ENCODE measurements around the gene EN2.

EN2 gene

DNA sequence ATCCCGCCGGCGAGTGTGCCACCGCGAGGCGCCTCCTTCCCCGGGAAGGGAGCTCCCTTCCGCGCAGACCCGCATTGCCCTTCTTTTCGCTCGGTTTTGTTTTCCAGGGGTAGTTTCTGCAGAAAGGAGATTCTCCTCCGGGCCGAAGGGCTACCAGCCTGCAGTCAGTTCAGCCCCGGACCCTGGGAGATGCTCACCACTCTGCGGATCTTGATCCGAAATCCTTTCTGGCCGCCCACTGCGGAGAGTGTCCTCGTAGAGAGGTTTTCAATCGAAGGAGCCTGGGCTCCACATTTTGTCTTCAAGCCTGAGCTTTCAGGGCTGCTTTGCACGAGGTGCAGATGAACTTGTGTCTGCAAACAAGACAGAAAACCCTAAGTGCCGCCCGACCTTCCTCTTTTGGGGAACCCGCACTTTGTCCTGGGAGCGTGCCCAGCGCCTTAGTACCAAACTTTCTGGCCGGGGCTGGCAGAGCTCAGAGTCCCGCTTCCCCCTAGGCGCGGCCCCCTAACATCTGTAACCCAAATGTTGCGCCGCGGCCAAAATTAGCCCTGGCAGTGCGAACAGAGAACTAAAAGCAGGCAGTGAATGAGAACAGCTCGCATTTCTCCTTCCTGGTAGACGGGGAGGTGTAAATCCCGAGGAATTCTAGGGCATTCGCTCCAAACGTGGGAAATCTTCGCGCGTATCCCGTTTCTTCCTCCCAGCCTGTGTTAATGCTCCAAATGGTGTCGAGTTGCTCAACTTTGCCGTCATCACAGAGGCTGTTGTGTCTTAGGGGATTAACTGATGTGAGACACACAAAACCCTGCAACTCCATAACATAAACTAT, 6.7 kb upstream of the EN2 start:
- H3K36me3 ChIP-seq: no peaks in the 10 kb centered on the region
- H3K4me1 ChIP-seq: no peaks in the 10 kb centered on the region; a peak in 1 of 20 replicates
- no peak overlapping the region for H3K27ac ChIP-seq
- peaks cover 97 to 100% (median 99%) of the 10 kb centered on the region in 11 experiments for H3K27me3 ChIP-seq
- H4K20me1 ChIP-seq: peaks cover 0 to 86% (median 65%) of the 10 kb centered on the region in 11 experiments; a peak in 17 of 22 replicates
- H3K4me2 ChIP-seq: 0 out of 22 replicates have a peak overlapping the region, but pooled peaks of 1 of the 11 experiments have one; percentile 2
- TF ChIP-seq Cebpa-rat (IDR thresholded peaks at IDR 0.05): no peak
- no peak overlapping the region for H3K4me3 ChIP-seq
- peaks cover 0 to 25% (median 4%) of the 10 kb centered on the region in 11 experiments; a peak in 8 of 22 replicates for H3K9me3 ChIP-seq (replicated peaks in 1 of 11)
- no peak overlapping the region for H3K9ac ChIP-seq

DNA sequence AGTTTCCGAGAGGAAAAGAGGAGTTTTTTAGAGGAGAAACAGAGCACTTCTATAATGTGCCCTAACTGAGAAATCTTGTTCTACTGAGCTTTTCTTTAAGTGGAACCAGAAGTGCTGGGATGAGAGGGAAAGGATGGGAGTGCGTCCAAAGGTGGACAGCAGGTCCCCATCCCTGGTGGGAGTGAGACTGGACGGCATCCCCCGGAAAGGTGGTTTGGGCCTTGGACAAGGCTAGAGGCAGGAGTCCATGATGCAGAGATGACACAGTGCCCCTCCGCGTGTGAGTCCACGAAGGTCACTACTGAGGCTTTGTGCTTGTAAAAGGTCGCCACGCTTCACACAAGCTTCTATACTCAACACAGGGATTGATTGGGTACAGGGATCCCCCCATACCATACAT, 6.1 kb upstream of the EN2 start:
- Histone ChIP-seq H3K27me3 (peaks cover 100% of the 10 kb centered on the region in 11 experiments), H3K27ac (no peak overlapping the region), H3K9ac (no peak overlapping the region), H3K36me3 (no peaks in the 10 kb centered on the region), H3K4me3 (no peak overlapping the region), H4K20me1 (peaks cover 0 to 92% (median 72%) of the 10 kb centered on the region in 11 experiments; a peak in 17 of 22 replicates), H3K4me2 (no peak overlapping the region), H3K4me1 (peaks cover 0 to 1% (median 0%) of the 10 kb centered on the region in 10 experiments; a peak in 1 of 20 replicates), H3K9me3 (replicated peaks in 1 of 11) (peaks cover 3 to 31% (median 9%) of the 10 kb centered on the region in 11 experiments; a peak in 21 of 22 replicates)
- TF ChIP-seq Cebpa-rat (IDR thresholded peaks at IDR 0.05): no peak

DNA sequence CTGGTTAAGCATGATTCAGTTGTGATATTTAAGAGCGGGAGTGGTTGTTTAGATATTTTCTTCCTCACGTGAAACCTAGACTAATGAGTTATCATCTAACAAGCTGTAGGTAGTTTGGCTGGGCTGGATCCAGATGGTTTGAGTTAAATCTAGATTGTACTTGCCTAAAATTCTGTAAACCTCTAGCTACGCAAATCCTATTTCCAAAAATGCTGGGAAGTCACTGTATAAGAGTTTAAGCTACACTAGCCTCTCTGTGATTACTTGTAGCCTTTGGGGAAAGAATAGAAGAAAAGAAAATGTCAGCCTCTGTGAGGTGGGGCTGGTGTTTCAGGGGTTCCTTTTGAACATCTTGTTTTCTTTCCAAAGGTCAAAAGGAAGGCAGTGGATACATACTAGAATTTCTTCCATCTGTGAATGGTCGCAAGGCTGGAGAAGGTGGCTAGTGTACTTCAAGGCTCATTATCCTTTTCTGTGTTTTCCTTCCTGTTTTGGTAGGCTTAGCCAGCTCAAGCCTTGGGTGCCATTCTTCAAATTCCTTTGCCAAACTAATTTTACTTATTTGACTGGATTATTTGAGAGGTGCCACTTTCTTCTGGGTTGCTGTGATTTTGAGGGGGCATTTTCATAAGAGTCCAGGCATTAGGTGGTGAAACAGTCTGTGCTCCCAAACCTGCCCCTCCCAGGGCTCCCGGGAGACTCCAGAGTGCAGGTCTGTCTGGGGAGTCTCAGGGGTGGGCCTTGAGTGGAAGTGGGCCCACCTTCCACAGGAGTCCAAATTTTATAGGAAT, 5.2 kb upstream of the EN2 start:
- H3K4me1 ChIP-seq: peaks cover 0 to 7% (median 0%) of the 10 kb centered on the region in 10 experiments; a peak in 1 of 20 replicates
- H4K20me1 ChIP-seq: peaks cover 0 to 94% (median 76%) of the 10 kb centered on the region in 11 experiments; a peak in 17 of 22 replicates
- H3K9me3 ChIP-seq (replicated peaks in 1 of 11): peaks cover 9 to 38% (median 17%) of the 10 kb centered on the region in 11 experiments

DNA sequence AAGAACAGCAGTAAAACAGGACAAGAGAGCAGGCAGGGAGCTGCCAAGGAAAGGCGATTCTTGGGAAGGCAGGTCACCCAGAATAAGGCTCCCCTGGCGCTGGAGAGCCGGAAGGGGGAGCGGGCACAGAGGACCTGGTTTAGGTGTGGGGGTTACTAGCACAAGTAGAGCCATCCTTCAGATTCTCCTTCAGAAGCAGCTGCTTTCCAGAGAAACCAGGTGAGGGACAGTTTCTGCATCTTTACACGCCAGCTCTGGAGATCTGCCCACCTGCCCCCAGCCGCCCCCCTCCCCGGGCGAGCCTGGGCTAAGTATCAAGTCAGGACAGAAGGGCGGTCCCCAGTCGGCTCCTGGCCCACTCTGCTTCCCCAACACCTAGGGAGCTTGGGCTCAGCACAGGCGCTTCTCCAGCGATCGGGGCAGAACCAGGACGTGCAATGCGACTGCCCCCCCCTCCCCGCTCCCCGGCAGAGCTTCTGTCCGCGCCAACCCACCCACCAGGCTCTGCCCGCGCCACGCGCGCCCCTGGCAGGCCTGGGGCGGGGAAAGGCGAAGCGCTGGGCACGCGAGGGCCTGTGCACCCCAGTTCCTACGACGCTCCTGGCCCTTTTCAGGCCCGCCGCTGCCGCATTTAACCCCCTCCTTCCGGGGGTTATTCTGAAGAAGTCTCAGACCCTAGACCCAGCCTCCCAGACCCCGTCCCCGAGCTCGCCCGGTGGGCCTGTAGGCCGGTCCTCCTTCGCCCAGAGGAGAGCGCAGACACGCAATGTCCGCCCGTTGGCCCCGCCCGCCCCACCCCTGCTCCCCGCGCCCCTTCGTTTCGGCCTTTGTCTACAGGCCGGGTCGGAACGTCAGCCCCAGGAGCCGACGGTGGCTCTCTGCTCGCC, 4.4 kb upstream of the EN2 start:
- no peak for TF ChIP-seq Cebpa-rat (IDR thresholded peaks at IDR 0.05)
- Histone ChIP-seq H4K20me1 (peaks cover 0 to 93% (median 82%) of the 10 kb centered on the region in 11 experiments; a peak in 17 of 22 replicates), H3K4me2 (no peak overlapping the region), H3K4me1 (peaks cover 0 to 7% (median 0%) of the 10 kb centered on the region in 10 experiments; a peak in 1 of 20 replicates), H3K9ac (no peak overlapping the region), H3K9me3 (replicated peaks in 1 of 11) (peaks cover 17 to 43% (median 25%) of the 10 kb centered on the region in 11 experiments), H3K4me3 (no peak overlapping the region), H3K36me3 (no peaks in the 10 kb centered on the region; a peak in 1 of 22 replicates), H3K27ac (no peak overlapping the region), H3K27me3 (peaks cover 100% of the 10 kb centered on the region in 11 experiments)

More for the DNA sequence above, 5.2 kb upstream of the EN2 start:
- H3K27ac ChIP-seq: no peak overlapping the region
- H3K4me3 ChIP-seq: no peak overlapping the region
- TF ChIP-seq Cebpa-rat (IDR thresholded peaks at IDR 0.05): no peak
- no peaks in the 10 kb centered on the region for H3K36me3 ChIP-seq
- no peak overlapping the region for H3K4me2 ChIP-seq
- no peak overlapping the region for H3K9ac ChIP-seq
- H3K27me3 ChIP-seq: peaks cover 100% of the 10 kb centered on the region in 11 experiments

DNA sequence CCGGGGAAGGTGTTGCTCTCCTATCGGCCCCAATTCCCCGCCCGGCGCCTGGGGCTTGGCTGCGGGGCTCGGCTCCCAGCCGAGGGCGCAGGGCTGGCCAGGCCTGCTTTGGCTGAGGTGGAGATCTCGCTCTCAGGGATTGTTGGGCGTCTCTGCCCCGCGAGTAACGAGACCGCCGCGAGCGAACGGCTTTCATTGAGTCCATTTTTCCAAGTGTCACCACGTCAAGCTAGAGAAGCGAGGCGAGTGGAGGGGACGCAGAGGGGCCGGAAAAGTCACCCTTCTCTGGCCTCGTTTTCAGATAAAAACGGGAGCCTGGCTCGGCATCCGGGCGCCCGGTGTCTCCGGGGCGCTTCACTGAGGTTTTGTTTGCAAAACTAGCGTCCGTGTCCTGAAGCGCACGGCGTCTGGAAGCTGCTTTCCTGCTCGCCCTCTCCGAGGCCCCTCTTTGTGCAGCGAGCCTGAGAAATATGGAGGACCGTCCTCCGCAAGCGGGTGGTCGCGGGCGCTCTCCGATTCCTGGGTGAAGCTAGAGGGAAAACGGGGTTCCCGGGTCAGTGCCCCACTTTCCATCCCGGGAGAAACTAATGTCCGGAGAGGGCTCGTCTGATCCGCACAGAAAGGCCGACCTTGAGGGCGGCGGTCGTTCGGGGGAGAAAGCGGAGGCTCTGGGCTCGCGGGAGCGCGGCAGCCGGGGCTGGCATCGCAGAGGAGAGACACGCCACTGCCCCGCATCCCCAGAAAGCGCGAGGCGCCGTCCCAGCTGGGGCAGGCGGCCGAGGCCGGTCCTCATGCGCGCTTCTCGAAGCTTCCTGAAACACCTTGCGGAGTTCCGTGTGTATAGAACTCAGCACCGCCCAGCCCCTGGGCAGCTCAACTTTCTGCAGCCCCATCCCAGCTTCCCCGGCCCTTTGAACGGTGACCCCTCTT, 3.5 kb upstream of the EN2 start:
- Histone ChIP-seq H3K4me2 (no peak overlapping the region), H3K9ac (no peak overlapping the region), H3K27ac (no peak overlapping the region), H3K4me1 (peaks cover 0 to 7% (median 0%) of the 10 kb centered on the region in 10 experiments; a peak in 1 of 20 replicates), H3K27me3 (peaks cover 100% of the 10 kb centered on the region in 11 experiments), H3K4me3 (no peak overlapping the region), H4K20me1 (peaks cover 0 to 93% (median 86%) of the 10 kb centered on the region in 11 experiments; a peak in 17 of 22 replicates), H3K36me3 (no peaks in the 10 kb centered on the region; a peak in 1 of 22 replicates), H3K9me3 (replicated peaks in 1 of 11) (peaks cover 25 to 46% (median 31%) of the 10 kb centered on the region in 11 experiments)
- TF ChIP-seq Cebpa-rat (IDR thresholded peaks at IDR 0.05): no peak

DNA sequence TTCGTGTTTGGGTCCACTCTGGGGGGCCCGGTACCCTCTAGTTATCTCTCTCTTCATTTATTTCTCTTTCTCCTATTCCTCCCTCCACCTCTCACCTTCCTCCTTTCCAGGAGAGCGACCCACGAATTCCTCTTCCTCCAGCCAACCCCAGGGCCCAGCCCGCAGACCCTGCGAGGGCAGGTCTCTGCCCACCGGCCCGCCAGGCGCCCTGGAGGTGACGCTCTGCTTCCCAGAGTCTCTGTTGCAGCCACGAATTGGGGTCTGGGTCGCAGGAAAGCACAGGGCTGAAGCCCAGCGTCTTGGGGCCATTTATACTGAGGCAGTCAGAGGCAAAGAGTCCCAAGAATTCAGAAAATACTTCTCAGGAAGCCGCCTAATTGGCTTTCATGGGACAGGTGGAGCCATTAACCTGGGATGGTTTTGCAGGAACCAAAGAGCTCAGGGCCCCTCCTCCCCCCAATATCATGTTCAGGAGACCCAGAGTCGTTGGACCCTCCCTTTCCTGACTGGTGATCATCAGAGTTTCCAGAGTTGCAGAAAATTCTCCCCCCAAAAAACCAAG, 2.7 kb upstream of the EN2 start:
- Histone ChIP-seq H3K4me1 (peaks cover 0 to 7% (median 0%) of the 10 kb centered on the region in 10 experiments; a peak in 1 of 20 replicates), H3K4me2 (no peak overlapping the region), H3K27ac (no peak overlapping the region), H3K9me3 (replicated peaks in 1 of 11) (peaks cover 25 to 47% (median 31%) of the 10 kb centered on the region in 11 experiments), H3K36me3 (no peaks in the 10 kb centered on the region; a peak in 1 of 22 replicates), H3K27me3 (peaks cover 100% of the 10 kb centered on the region in 11 experiments), H3K4me3 (no peak overlapping the region), H4K20me1 (peaks cover 0 to 93% (median 86%) of the 10 kb centered on the region in 11 experiments; a peak in 17 of 22 replicates), H3K9ac (no peak overlapping the region)
- no peak for TF ChIP-seq Cebpa-rat (IDR thresholded peaks at IDR 0.05)

Data from BLaER1 treated with 17β-estradiol and CSF1 and Interleukin-3, amounts not matched to agents 10 nM and 100 nM (cell line).